ENCODE results near the gene SLC16A1.
A peak's percentile ranks its signal among the peaks of the same experiment; 100 is the strongest.

- peak; percentile 71 for TF ChIP-seq RELA (IDR thresholded peaks at IDR 0.05; ENCODE audit: borderline replicate concordance, partially characterized antibody)
- peak; percentile 79 for TF ChIP-seq TAF1 (IDR thresholded peaks at IDR 0.05; ENCODE audit: borderline replicate concordance, low read depth, low read length)
- no peak for TF ChIP-seq NR2C2 (IDR thresholded peaks at IDR 0.05; ENCODE audit: borderline replicate concordance, control insufficient read depth, insufficient read length, low read depth)
- peak; percentile 4 to 43 (median 22); a peak in 3 of 6 replicates for TF ChIP-seq CTCF (IDR thresholded peaks at IDR 0.05 in 2 of 3, conservative IDR thresholded peaks at IDR 0.05 in 1 of 3; ENCODE audit: control insufficient read depth in 2 of 3, extremely low read depth in 1 of 3, insufficient read depth in 1 of 3, low read depth in 3 of 3, low read length in 3 of 3)
- peak; percentile 74; the same call in 1 of the 2 replicates for TF ChIP-seq SIN3A (IDR thresholded peaks at IDR 0.05; ENCODE audit: low read depth, low read length)
- no peak for TF ChIP-seq ZNF217 (IDR thresholded peaks at IDR 0.05)
- peak; percentile 38; the same call in 1 of the 2 replicates for TF ChIP-seq CREB1 (IDR thresholded peaks at IDR 0.05; ENCODE audit: low read depth)
- no peak for TF ChIP-seq EED (IDR thresholded peaks at IDR 0.05; ENCODE audit: low read depth)
Observed at GRCh38 chr1:112955773-112956543, at the start of gene SLC16A1.
